ENCODE measurements around the gene C18orf54.

The C18orf54 gene

GRCh38 chr18:54387631-54388030 lies 29.9 kb downstream of the C18orf54 start:
- no peak for DNase-seq

DNA sequence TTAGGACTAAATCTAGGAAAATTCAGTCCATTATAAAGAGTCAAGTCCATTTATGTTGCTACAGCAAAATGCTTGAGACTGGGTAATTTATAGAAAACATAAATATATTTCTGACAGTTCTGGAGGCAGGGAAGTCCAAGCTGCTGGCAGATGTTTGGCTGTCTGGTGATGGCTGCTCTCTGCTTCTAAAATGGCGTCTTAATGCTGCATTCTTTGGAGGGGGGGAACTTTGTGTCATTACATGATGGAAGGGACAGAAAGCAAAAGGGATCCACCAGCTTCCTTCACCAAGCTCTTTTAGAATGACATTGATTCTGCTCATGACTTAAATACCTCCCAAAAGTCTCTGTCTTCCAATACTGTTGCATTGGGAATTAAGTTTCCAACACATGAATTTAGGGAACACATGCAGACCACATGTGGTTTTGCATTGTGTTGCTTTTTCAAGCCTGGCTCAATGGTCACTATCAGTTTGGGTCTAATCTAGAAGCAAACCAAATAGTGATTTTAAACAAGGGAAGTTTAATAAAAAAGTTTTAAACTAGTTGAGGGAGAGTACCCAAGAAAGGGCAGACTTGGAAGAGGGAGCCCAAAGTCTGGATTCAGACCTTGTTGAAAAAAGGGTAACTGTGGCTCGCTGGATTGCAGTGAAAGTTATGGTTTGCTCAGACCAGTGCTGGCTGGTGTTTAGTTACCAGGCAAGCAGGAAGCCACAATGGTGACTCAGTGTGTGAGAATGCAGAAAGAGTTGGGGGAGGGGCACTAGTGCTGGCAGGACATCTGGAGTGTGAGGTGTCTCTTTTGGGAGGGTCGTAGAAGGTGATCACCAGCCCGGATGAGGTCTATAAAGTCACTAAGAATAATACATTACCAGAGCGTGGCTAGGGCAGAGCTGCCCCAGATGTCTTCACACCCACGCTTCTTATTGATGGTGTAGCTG lies 30.8 kb downstream of the C18orf54 start:
- DNase-seq, result no peak

- DNase-seq, result no peak
Measured at GRCh38 chr18:54389143-54389505, 31.4 kb downstream of the C18orf54 start.

DNA sequence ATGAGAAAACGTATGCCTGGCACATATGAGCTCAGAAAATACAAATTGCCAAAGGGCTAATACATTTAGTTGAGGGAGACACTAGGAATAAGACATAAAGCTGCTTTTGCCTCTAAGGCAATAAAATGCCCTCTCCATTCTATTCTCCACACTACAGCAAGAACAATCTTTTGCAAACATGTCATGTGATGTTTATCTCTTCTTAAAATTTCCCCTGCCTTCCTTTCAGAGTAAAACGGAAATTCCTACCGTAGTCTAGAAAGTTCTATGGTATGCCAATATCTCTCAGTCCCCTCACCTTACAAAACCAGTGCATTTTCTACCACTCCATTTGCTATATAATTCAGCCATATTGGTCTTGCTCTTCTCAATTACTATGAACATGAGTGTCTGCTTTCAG lies 33.1 kb downstream of the C18orf54 start:
- DNase-seq, result no peak

- peak; percentile 20 for DNase-seq
Measured at GRCh38 chr18:54392543-54393023, 34.9 kb downstream of the C18orf54 start.

DNA sequence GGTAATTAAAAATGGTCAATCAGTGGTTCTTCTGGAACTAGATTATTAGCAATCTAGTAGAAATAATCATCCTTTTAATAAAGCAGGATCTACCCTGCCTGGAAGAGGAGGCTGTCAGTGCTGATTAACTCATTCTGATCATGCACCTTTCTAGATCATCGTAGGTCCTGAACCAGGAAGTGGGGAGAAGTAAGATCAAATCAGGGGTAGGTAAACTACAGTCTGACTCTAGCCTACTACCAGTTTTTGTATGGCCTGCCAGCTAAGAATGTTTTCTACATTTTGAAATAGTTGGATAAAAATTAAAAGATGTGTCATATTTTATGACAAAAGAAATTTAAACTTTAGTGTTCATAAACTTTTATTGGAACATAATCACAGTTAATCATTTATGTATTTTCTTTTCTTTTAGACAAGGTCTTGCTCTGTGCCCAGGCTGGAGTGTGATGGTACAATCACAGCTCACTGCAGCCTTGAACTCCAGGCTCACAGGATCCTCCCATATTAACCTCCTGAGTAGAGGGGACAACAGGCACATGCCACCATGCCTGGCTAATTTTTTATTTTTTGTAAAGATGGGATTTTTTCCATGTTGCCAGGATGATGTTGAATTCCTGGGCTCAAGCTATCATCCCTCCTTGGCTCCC lies 36.1 kb downstream of the C18orf54 start:
- DNase-seq, result no peak

GRCh38 chr18:54396760-54397159 lies 39.1 kb downstream of the C18orf54 start:
- no peak for DNase-seq

DNA sequence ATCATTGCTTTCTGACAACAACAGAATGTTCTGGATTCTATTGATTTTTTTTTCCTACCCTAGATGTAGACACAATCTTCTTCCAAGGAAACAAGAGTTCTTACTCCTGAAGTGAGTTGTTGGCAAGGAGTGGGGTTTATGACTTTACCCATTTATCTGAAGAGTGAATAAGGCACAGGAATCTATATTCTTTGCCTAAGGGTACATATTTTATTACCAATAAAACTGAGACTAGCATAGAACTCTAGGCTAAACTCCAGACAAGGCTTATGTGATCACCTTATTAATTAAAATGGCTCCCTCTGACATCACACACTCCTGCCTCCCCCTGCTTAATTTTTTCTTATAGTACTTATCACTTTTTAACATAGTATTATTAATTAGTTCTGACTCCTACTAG lies 47.6 kb downstream of the C18orf54 start:
- DNase-seq, result no peak

GRCh38 chr18:54411781-54412180 lies 54.1 kb downstream of the C18orf54 start:
- DNase-seq, result no peak

- no peak for DNase-seq
Measured at GRCh38 chr18:54415086-54415485, 57.4 kb downstream of the C18orf54 start.

GRCh38 chr18:54416436-54416835 lies 58.7 kb downstream of the C18orf54 start:
- no peak for DNase-seq

DNA sequence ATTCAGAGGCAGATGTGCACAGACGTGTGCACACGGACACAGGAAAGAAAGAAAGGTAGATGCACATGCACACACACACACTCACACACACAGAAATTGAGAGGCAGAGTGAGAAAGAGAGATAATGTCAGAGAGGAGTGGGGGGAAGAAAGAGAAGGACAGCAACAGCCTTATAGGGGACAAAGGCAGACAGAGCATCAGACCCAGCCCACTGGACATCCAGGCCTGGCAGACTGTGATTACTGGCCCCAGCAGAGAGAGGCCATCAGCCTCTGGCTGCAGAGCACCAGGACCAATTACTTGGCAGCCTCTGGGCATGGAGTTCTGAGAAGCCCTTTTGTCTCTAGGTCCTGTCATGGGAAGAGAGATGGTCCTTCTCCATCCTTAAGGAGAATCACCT lies 66.1 kb downstream of the C18orf54 start:
- DNase-seq, result no peak

- DNase-seq, result no peak
Measured at GRCh38 chr18:54426085-54426665, 68.5 kb downstream of the C18orf54 start.
